ENCODE data around the gene OR7G3. TPM values are rescaled to one million over a fixed set of nuclear protein-coding genes. Genes with fewer than 3 reads are reported as not detected.

The OR7G3 gene
- total RNA-seq, 1 experiment from 2014 or later, result not detected

DNA sequence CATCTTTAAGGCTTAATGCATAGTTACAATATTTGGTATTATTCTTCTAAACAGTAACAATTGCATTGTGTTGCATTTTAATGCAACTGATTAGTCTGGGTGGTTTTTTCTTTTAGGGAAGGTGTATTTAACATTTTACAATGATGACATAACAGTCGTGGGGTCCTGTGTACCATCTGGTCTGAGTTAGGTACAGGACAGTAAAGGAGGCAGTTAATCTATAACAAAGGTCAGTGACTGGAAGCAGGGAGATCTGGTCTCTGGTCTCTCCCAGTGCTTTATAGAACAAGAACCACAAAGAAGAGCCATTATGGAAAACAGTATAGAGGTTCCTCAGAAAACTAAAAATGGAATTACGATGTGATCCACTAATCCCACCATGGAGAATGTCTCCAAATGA is 16.8 kb downstream of the OR7G3 start:
- H3K27ac Mint-ChIP-seq, result no peak overlapping the region
- TF ChIP-seq, protein P1, sequence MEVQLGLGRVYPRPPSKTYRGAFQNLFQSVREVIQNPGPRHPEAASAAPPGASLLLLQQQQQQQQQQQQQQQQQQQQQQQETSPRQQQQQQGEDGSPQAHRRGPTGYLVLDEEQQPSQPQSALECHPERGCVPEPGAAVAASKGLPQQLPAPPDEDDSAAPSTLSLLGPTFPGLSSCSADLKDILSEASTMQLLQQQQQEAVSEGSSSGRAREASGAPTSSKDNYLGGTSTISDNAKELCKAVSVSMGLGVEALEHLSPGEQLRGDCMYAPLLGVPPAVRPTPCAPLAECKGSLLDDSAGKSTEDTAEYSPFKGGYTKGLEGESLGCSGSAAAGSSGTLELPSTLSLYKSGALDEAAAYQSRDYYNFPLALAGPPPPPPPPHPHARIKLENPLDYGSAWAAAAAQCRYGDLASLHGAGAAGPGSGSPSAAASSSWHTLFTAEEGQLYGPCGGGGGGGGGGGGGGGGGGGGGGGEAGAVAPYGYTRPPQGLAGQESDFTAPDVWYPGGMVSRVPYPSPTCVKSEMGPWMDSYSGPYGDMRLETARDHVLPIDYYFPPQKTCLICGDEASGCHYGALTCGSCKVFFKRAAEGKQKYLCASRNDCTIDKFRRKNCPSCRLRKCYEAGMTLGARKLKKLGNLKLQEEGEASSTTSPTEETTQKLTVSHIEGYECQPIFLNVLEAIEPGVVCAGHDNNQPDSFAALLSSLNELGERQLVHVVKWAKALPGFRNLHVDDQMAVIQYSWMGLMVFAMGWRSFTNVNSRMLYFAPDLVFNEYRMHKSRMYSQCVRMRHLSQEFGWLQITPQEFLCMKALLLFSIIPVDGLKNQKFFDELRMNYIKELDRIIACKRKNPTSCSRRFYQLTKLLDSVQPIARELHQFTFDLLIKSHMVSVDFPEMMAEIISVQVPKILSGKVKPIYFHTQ (CRISPR knock-in tag; IDR thresholded peaks at IDR 0.05), result no peak
- TF ChIP-seq ZNF416 (CRISPR knock-in tag; IDR thresholded peaks at IDR 0.05) (no peak), ZNF671 (CRISPR knock-in tag; IDR thresholded peaks at IDR 0.05) (no peak), TP53 (CRISPR knock-in tag; IDR thresholded peaks at IDR 0.05) (no peak), EMX1 (CRISPR knock-in tag; IDR thresholded peaks at IDR 0.05) (no peak), NFATC4 (CRISPR knock-in tag; IDR thresholded peaks at IDR 0.05) (no peak), TCF7 (CRISPR knock-in tag; IDR thresholded peaks at IDR 0.05; ENCODE audit: low read depth) (no peak), OVOL2 (CRISPR knock-in tag; IDR thresholded peaks at IDR 0.05; ENCODE audit: borderline replicate concordance) (no peak), MYBL2 (CRISPR knock-in tag; IDR thresholded peaks at IDR 0.05) (no peak), NR1H2 (CRISPR knock-in tag; IDR thresholded peaks at IDR 0.05) (no peak), SOX15 (CRISPR knock-in tag; IDR thresholded peaks at IDR 0.05) (no peak), PRRX2 (CRISPR knock-in tag; IDR thresholded peaks at IDR 0.05) (no peak), ZNF219 (CRISPR knock-in tag; IDR thresholded peaks at IDR 0.05; ENCODE audit: borderline replicate concordance) (no peak), HMGA2 (CRISPR knock-in tag; IDR thresholded peaks at IDR 0.05) (no peak), MXD4 (CRISPR knock-in tag; IDR thresholded peaks at IDR 0.05; ENCODE audit: borderline replicate concordance) (no peak)
- TF ChIP-seq, protein P2, sequence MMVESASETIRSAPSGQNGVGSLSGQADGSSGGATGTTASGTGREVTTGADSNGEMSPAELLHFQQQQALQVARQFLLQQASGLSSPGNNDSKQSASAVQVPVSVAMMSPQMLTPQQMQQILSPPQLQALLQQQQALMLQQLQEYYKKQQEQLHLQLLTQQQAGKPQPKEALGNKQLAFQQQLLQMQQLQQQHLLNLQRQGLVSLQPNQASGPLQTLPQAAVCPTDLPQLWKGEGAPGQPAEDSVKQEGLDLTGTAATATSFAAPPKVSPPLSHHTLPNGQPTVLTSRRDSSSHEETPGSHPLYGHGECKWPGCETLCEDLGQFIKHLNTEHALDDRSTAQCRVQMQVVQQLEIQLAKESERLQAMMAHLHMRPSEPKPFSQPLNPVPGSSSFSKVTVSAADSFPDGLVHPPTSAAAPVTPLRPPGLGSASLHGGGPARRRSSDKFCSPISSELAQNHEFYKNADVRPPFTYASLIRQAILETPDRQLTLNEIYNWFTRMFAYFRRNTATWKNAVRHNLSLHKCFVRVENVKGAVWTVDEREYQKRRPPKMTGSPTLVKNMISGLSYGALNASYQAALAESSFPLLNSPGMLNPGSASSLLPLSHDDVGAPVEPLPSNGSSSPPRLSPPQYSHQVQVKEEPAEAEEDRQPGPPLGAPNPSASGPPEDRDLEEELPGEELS (CRISPR knock-in tag; IDR thresholded peaks at IDR 0.05), result no peak
- no peak overlapping the region for H3K4me3 Mint-ChIP-seq
- peaks cover 3% of the 10 kb centered on the region; the same call in 1 of the 2 replicates for H3K27me3 Mint-ChIP-seq (ENCODE audit: low read depth)
- DNase-seq (ENCODE audit: low spot score), result no peak
- peaks cover 50% of the 10 kb centered on the region for H3K36me3 Mint-ChIP-seq
- POLR2A ChIA-PET, result no interaction called here
- ATAC-seq, result no peak
- peaks cover 66% of the 10 kb centered on the region for H3K9me3 Mint-ChIP-seq
- no peaks in the 10 kb centered on the region for H3K4me1 Mint-ChIP-seq
- CTCF ChIA-PET, result interaction anchor here (0.7 kb wide), 1 partner anchor 200 kb away, joined by 3 read pairs; no protein-coding TSS in a partner anchor

DNA sequence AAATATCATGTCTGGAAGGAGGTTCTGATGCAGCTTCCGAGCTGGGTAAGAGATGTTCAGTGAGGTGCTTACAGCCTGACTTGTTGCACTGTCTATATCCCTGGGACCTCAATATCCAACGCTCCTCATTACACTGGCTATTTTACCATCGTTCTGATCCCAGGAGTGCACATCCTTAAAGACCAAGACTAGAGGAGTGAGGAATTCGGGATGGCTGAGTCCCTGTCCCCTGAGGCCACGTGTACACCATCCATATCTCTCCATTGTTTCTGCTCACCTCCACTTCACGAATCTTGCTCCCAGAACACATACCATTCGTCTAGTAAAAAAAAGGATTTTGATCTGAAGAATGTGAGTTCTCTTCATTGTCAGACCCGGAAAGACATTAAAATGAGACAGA is 19.4 kb downstream of the OR7G3 start, which contains the start of gene OR7G2:
Gene OR7G2 (minus strand): TSS at position 101 of the 400 bp plus-strand sequence. CDS start 4,232 bp downstream, outside the sequence.
- Mint-ChIP-seq H3K9me3 (peaks cover 59% of the 10 kb centered on the region), H3K27me3 (ENCODE audit: low read depth) (no peaks in the 10 kb centered on the region; the same call in 1 of the 2 replicates), H3K4me1 (no peaks in the 10 kb centered on the region), H3K27ac (no peak within 1 kb of the TSS), H3K36me3 (peaks cover 43% of the 10 kb centered on the region), H3K4me3 (no peak within 1 kb of the TSS)
- no peak for ATAC-seq
- ChIA-PET CTCF (no interaction called here), POLR2A (no interaction called here)
- TF ChIP-seq, protein P3, sequence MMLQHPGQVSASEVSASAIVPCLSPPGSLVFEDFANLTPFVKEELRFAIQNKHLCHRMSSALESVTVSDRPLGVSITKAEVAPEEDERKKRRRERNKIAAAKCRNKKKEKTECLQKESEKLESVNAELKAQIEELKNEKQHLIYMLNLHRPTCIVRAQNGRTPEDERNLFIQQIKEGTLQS (CRISPR knock-in tag; conservative IDR thresholded peaks at IDR 0.05), result no peak
- TF ChIP-seq ZNF423 (CRISPR knock-in tag; IDR thresholded peaks at IDR 0.05), result no peak
- no peak for DNase-seq (ENCODE audit: low spot score)

DNA sequence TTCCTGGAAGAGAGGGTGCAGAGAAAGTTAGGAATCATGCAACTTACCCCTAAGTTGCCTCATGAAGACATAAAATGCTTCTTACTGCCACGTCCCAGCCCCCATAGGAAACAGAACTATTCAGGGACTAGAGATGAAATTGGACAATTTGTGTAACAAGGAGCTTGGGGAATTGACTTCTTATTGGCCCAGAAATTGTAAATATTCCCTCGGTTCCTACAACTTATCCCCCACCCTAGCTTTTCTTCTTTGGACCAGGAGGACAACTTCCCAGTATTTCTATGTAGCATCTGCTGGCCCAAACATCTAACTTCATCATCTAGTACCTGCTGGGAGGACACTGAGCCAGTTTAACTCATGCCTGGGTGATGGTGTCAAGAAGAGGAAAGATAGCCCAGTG is 40.0 kb downstream of the OR7G3 start, which contains the start of gene OR1M1:
Gene OR1M1 (plus strand): TSS at position 301 of the 400 bp plus-strand sequence. CDS start 6,184 bp downstream, outside the sequence.
- no peak within 1 kb of the TSS for H3K27ac Mint-ChIP-seq
- H3K27me3 Mint-ChIP-seq (ENCODE audit: low read depth), result peaks cover 12% of the 10 kb centered on the region; the same call in 1 of the 2 replicates
- ChIA-PET CTCF (no interaction called here), POLR2A (no interaction called here)
- TF ChIP-seq TEAD4 (CRISPR knock-in tag; IDR thresholded peaks at IDR 0.05), result no peak
- TF ChIP-seq, protein P4, sequence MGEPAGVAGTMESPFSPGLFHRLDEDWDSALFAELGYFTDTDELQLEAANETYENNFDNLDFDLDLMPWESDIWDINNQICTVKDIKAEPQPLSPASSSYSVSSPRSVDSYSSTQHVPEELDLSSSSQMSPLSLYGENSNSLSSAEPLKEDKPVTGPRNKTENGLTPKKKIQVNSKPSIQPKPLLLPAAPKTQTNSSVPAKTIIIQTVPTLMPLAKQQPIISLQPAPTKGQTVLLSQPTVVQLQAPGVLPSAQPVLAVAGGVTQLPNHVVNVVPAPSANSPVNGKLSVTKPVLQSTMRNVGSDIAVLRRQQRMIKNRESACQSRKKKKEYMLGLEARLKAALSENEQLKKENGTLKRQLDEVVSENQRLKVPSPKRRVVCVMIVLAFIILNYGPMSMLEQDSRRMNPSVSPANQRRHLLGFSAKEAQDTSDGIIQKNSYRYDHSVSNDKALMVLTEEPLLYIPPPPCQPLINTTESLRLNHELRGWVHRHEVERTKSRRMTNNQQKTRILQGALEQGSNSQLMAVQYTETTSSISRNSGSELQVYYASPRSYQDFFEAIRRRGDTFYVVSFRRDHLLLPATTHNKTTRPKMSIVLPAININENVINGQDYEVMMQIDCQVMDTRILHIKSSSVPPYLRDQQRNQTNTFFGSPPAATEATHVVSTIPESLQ (CRISPR knock-in tag; IDR thresholded peaks at IDR 0.05), result no peak
- no peak for TF ChIP-seq MYBL2 (CRISPR knock-in tag; IDR thresholded peaks at IDR 0.05)
- TF ChIP-seq, protein P5, sequence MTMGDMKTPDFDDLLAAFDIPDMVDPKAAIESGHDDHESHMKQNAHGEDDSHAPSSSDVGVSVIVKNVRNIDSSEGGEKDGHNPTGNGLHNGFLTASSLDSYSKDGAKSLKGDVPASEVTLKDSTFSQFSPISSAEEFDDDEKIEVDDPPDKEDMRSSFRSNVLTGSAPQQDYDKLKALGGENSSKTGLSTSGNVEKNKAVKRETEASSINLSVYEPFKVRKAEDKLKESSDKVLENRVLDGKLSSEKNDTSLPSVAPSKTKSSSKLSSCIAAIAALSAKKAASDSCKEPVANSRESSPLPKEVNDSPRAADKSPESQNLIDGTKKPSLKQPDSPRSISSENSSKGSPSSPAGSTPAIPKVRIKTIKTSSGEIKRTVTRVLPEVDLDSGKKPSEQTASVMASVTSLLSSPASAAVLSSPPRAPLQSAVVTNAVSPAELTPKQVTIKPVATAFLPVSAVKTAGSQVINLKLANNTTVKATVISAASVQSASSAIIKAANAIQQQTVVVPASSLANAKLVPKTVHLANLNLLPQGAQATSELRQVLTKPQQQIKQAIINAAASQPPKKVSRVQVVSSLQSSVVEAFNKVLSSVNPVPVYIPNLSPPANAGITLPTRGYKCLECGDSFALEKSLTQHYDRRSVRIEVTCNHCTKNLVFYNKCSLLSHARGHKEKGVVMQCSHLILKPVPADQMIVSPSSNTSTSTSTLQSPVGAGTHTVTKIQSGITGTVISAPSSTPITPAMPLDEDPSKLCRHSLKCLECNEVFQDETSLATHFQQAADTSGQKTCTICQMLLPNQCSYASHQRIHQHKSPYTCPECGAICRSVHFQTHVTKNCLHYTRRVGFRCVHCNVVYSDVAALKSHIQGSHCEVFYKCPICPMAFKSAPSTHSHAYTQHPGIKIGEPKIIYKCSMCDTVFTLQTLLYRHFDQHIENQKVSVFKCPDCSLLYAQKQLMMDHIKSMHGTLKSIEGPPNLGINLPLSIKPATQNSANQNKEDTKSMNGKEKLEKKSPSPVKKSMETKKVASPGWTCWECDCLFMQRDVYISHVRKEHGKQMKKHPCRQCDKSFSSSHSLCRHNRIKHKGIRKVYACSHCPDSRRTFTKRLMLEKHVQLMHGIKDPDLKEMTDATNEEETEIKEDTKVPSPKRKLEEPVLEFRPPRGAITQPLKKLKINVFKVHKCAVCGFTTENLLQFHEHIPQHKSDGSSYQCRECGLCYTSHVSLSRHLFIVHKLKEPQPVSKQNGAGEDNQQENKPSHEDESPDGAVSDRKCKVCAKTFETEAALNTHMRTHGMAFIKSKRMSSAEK (CRISPR knock-in tag; IDR thresholded peaks at IDR 0.05; ENCODE audit: borderline replicate concordance), result no peak
- no peak for ATAC-seq
- DNase-seq (ENCODE audit: low spot score), result no peak
- H3K9me3 Mint-ChIP-seq, result peaks cover 42% of the 10 kb centered on the region
- H3K4me1 Mint-ChIP-seq, result peaks cover 4% of the 10 kb centered on the region; the same call in 1 of the 2 replicates
- H3K36me3 Mint-ChIP-seq, result peaks cover 26% of the 10 kb centered on the region
- H3K4me3 Mint-ChIP-seq, result no peak within 1 kb of the TSS

Data from WTC11 (cell line).